Neural cell (in vitro differentiated cells): ENCODE results near the gene C16orf89. TPM values are rescaled to one million over a fixed set of nuclear protein-coding genes. Genes with fewer than 3 reads are reported as not detected.

Source experiments
- H2AFZ ChIP-seq: fragments of 200-600, 300-800 bp; sonication (generic), shearing (Covaris generic); 2 replicates; pipeline ENCODE4 v1.6.0; 2014; ENCODE audit warnings: low read depth, mild to moderate bottlenecking, antibody characterized with exemption, low read length, moderate library complexity
- H3F3A ChIP-seq: fragments of 200-600 bp; shearing (Covaris generic); 2 replicates; pipeline ENCODE4 v1.6.1; 2016; ENCODE audit warnings: mild to moderate bottlenecking, moderate library complexity, mixed read lengths, antibody characterized with exemption, low read length; ENCODE audit not compliant: insufficient read depth, poor library complexity, severe bottlenecking
- H3K27ac ChIP-seq: fragments of 200-600, 300-800 bp; sonication (generic), shearing (Covaris generic); 2 replicates; pipeline ENCODE4 v1.5.1; 2014; ENCODE audit warnings: mild to moderate bottlenecking, low read length, moderate library complexity
- H3K27me3 ChIP-seq: fragments of 300-800, 200-600 bp; sonication (generic), shearing (Covaris generic); 2 replicates; pipeline ENCODE4 v1.6.0; 2014; ENCODE audit warnings: mild to moderate bottlenecking, low read depth, low read length, moderate library complexity; ENCODE audit not compliant: insufficient read depth
- H3K36me3 ChIP-seq: fragments of 300-800, 200-600 bp; sonication (generic), shearing (Covaris generic); 2 replicates; pipeline ENCODE4 v1.5.1; 2014; ENCODE audit warnings: mild to moderate bottlenecking, antibody characterized with exemption, low read length, moderate library complexity; ENCODE audit not compliant: insufficient read depth
- H3K4me2 ChIP-seq: fragments of 300-800, 200-600 bp; sonication (generic), shearing (Covaris generic); 2 replicates; pipeline ENCODE4 v1.6.0; 2014; ENCODE audit warnings: mild to moderate bottlenecking, low read length
- H3K4me3 ChIP-seq: fragments of 300-800, 200-600 bp; sonication (generic), shearing (Covaris generic); 2 replicates; pipeline ENCODE4 v1.5.1; 2014; ENCODE audit warnings: mild to moderate bottlenecking, low read length, moderate library complexity
- H3K79me2 ChIP-seq: fragments of 200-600 bp; shearing (Covaris generic); replicated peaks from 2 replicates; pipeline ENCODE4 v1.6.0; 2014; ENCODE audit warnings: mild to moderate bottlenecking, low read length, moderate library complexity; ENCODE audit not compliant: insufficient read depth
- H3K9ac ChIP-seq: fragments of 300-800, 200-600 bp; sonication (generic), shearing (Covaris generic); 2 replicates; pipeline ENCODE4 v1.6.1; 2016; ENCODE audit warnings: mild to moderate bottlenecking, low read length, mixed read lengths
- H3K9me2 ChIP-seq: fragments of 200-600 bp; shearing (Covaris generic); 2 replicates; pipeline ENCODE4 v1.6.1; 2016; ENCODE audit warnings: mild to moderate bottlenecking, low read length, mixed read lengths; ENCODE audit not compliant: insufficient read depth
- H3K9me3 ChIP-seq: fragments of 200-600, 300-800 bp; sonication (generic), shearing (Covaris generic); 2 replicates; pipeline ENCODE4 v1.6.1; 2016; ENCODE audit warnings: mild to moderate bottlenecking, mixed run types, low read length, moderate library complexity, mixed read lengths
- H4K20me1 ChIP-seq: fragments of 200-600 bp; shearing (Covaris generic); 2 replicates; pipeline ENCODE4 v1.6.1; 2016; ENCODE audit warnings: mild to moderate bottlenecking, mixed run types; ENCODE audit not compliant: insufficient read depth
- EP300 ChIP-seq: fragments of 450-650 bp; conservative IDR thresholded peaks from 2 replicates; pipeline ENCODE4 v1.6.1; 2014; ENCODE audit warnings: antibody characterized with exemption, mild to moderate bottlenecking, moderate library complexity; ENCODE audit not compliant: poor library complexity, severe bottlenecking
- EZH2 ChIP-seq: fragments of 200-600, 300-800 bp; shearing (Covaris generic), sonication (generic); IDR thresholded peaks from 2 replicates; pipeline ENCODE4 v1.6.1; 2014; ENCODE audit warnings: antibody characterized with exemption, low read length, borderline replicate concordance, mild to moderate bottlenecking; ENCODE audit not compliant: insufficient read depth, poor library complexity, severe bottlenecking
- MXI1 ChIP-seq: fragments of 450-650 bp; conservative IDR thresholded peaks from 2 replicates; pipeline ENCODE4 v1.6.1; 2014; ENCODE audit warnings: antibody characterized with exemption, mild to moderate bottlenecking; ENCODE audit not compliant: poor library complexity, severe bottlenecking
- POLR2AphosphoS5 ChIP-seq: IDR thresholded peaks from 2 replicates; pipeline ENCODE4 v1.6.1; 2012
- RAD21 ChIP-seq: fragments of 450-650 bp; conservative IDR thresholded peaks from 2 replicates; pipeline ENCODE4 v1.6.1; 2014; ENCODE audit warnings: antibody characterized with exemption, mild to moderate bottlenecking, moderate library complexity
- SMC3 ChIP-seq: fragments of 450-650 bp; conservative IDR thresholded peaks from 2 replicates; pipeline ENCODE4 v1.6.1; 2014; ENCODE audit warnings: antibody characterized with exemption, mild to moderate bottlenecking, moderate library complexity; ENCODE audit not compliant: poor library complexity
- TAF1 ChIP-seq: IDR thresholded peaks from 2 replicates; pipeline ENCODE4 v1.6.1; 2012; ENCODE audit warnings: low read depth
- polyA plus RNA-seq: library from polyadenylated mRNA; depleted of rRNA; stranded (reverse); fragments of >200 nt; gene quantifications from 2 replicates; pipeline ENCODE4 v1.2.3, GENCODE V29; 2014
- TF ChIP-seq, protein P1 (sequence below): IDR thresholded peaks from 2 replicates; pipeline ENCODE4 v1.6.1; 2012; ENCODE audit warnings: borderline replicate concordance
- TF ChIP-seq, protein P2 (sequence below): fragments of 450-650 bp; IDR thresholded peaks from 2 replicates; pipeline ENCODE4 v1.5.1; 2014; ENCODE audit warnings: antibody characterized with exemption, mild to moderate bottlenecking, moderate library complexity; ENCODE audit not compliant: poor library complexity, severe bottlenecking

Gene C16orf89
- polyA plus RNA-seq, 1 donor from 2014 or later, result not detected

DNA sequence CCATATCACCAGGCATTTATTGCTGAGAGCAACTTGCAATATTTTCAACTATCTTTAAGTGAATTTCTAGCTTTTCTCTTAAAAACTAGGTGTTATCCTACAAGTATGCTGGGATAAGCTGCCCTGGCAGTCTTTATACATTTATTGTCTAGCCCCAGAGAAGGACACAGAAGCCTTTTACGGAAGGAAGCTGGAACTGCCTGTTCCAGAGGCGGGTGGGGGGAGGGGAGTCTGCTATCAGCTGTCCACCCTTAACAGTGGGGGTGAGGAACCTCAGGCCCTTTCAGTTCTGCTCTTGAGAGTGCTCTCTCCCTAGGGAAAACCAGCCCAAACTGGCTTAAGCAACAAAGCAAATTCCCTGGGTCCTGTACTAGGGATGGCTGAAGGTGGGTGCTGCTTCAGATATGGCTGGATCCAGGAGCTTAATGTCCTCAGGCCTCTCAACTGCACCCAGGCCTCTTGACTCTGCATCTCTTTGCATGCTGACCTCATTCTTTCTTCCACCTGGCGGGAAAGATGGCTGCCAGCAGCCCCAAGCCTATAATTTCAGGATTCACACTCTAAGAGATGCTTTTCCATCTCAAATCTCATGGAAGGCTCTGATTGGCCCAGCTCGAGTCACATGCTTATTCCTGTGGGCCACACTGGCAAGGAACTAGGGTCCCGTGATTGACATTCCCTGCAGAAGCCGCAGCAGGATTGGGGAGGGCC is 48.6 kb downstream of the C16orf89 start:
- Histone ChIP-seq H2AFZ (no peak overlapping the region), H3F3A (no peaks in the 10 kb centered on the region), H3K27me3 (no peaks in the 10 kb centered on the region), H3K79me2 (no peaks in the 10 kb centered on the region), H4K20me1 (no peaks in the 10 kb centered on the region), H3K9me3 (no peaks in the 10 kb centered on the region), H3K9ac (no peak overlapping the region), H3K4me3 (no peak overlapping the region), H3K36me3 (no peaks in the 10 kb centered on the region), H3K4me2 (no peak overlapping the region), H3K9me2 (no peaks in the 10 kb centered on the region), H3K27ac (no peak overlapping the region)
- TF ChIP-seq MXI1 (no peak), TAF1 (no peak), RAD21 (no peak), SMC3 (no peak), EZH2 (no peak), EP300 (no peak), POLR2AphosphoS5 (no peak)
- TF ChIP-seq, protein P1, sequence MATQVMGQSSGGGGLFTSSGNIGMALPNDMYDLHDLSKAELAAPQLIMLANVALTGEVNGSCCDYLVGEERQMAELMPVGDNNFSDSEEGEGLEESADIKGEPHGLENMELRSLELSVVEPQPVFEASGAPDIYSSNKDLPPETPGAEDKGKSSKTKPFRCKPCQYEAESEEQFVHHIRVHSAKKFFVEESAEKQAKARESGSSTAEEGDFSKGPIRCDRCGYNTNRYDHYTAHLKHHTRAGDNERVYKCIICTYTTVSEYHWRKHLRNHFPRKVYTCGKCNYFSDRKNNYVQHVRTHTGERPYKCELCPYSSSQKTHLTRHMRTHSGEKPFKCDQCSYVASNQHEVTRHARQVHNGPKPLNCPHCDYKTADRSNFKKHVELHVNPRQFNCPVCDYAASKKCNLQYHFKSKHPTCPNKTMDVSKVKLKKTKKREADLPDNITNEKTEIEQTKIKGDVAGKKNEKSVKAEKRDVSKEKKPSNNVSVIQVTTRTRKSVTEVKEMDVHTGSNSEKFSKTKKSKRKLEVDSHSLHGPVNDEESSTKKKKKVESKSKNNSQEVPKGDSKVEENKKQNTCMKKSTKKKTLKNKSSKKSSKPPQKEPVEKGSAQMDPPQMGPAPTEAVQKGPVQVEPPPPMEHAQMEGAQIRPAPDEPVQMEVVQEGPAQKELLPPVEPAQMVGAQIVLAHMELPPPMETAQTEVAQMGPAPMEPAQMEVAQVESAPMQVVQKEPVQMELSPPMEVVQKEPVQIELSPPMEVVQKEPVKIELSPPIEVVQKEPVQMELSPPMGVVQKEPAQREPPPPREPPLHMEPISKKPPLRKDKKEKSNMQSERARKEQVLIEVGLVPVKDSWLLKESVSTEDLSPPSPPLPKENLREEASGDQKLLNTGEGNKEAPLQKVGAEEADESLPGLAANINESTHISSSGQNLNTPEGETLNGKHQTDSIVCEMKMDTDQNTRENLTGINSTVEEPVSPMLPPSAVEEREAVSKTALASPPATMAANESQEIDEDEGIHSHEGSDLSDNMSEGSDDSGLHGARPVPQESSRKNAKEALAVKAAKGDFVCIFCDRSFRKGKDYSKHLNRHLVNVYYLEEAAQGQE, result no peak
- TF ChIP-seq, protein P2, sequence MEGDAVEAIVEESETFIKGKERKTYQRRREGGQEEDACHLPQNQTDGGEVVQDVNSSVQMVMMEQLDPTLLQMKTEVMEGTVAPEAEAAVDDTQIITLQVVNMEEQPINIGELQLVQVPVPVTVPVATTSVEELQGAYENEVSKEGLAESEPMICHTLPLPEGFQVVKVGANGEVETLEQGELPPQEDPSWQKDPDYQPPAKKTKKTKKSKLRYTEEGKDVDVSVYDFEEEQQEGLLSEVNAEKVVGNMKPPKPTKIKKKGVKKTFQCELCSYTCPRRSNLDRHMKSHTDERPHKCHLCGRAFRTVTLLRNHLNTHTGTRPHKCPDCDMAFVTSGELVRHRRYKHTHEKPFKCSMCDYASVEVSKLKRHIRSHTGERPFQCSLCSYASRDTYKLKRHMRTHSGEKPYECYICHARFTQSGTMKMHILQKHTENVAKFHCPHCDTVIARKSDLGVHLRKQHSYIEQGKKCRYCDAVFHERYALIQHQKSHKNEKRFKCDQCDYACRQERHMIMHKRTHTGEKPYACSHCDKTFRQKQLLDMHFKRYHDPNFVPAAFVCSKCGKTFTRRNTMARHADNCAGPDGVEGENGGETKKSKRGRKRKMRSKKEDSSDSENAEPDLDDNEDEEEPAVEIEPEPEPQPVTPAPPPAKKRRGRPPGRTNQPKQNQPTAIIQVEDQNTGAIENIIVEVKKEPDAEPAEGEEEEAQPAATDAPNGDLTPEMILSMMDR, result no peak

DNA sequence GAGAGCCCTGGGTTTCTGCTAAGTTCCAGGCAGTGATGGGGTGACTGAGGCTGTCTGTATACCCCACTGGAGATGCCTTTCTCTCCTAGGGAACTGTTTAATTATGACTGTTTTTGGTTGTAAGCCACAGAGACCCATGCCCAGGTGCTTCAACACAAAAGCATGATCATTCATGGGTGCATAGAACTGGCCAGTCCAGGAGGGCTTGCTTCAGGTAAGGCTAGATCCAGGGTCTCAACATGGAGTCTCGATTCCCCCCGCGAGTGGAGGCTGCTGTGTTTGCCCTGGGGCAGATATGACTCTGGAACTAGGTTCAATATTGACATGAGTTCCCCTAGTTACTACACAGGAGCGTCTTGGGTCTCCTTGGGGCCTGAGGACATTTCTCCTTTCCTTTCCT is 49.9 kb downstream of the C16orf89 start:
- TF ChIP-seq MXI1 (no peak), SMC3 (no peak), EZH2 (no peak), RAD21 (no peak), TAF1 (no peak), EP300 (no peak), POLR2AphosphoS5 (no peak)
- TF ChIP-seq, protein P2, result no peak
- TF ChIP-seq, protein P1, result no peak
- no peaks in the 10 kb centered on the region for H3K27me3 ChIP-seq
- no peak overlapping the region for H3K27ac ChIP-seq
- H3K4me3 ChIP-seq, result no peak overlapping the region
- no peak overlapping the region for H3K9ac ChIP-seq
- no peaks in the 10 kb centered on the region for H3K36me3 ChIP-seq
- no peaks in the 10 kb centered on the region for H3K9me3 ChIP-seq
- no peaks in the 10 kb centered on the region for H4K20me1 ChIP-seq
- no peaks in the 10 kb centered on the region for H3K79me2 ChIP-seq
- H3K4me2 ChIP-seq, result no peak overlapping the region
- no peaks in the 10 kb centered on the region for H3K9me2 ChIP-seq
- H2AFZ ChIP-seq, result no peak overlapping the region
- no peaks in the 10 kb centered on the region for H3F3A ChIP-seq
